GM12865 (cell line): ENCODE data around the gene NDUFS8.
A peak's percentile ranks its signal among the peaks of the same experiment; 100 is the strongest.

Experiments used
- DNase-seq: peaks from one replicate; pipeline ENCODE4 v3.0.0; 2010; ENCODE audit warnings: low read depth
- H3K4me3 ChIP-seq: 2 replicates; pipeline ENCODE4 v1.5.1; 2011; ENCODE audit warnings: mild to moderate bottlenecking, low read depth, low read length, control low read depth
- CTCF ChIP-seq: IDR thresholded peaks from 2 replicates; pipeline ENCODE4 v1.5.1; 2011; ENCODE audit warnings: low read length, control low read depth, low read depth, inconsistent platforms; ENCODE audit not compliant: insufficient read depth; ENCODE audit errors: missing control alignments

The NDUFS8 gene

GRCh38 chr11:68074584-68075352 lies 44.3 kb downstream of the NDUFS8 start:
- no peak overlapping the region for H3K4me3 ChIP-seq
- DNase-seq: no peak
- TF ChIP-seq CTCF: no peak

- DNase-seq: peak; percentile 11
- no peak overlapping the region for H3K4me3 ChIP-seq
- TF ChIP-seq CTCF: no peak
These were observed 46.0 kb downstream of the NDUFS8 start for GRCh38 chr11:68076371-68077042.

- peak; percentile 61 for DNase-seq
- H3K4me3 ChIP-seq: no peak overlapping the region
- TF ChIP-seq CTCF: no peak
These were observed 47.4 kb downstream of the NDUFS8 start for GRCh38 chr11:68077617-68078582.

GRCh38 chr11:68080860-68081259 lies 50.4 kb downstream of the NDUFS8 start:
- no peak for DNase-seq
- no peak overlapping the region for H3K4me3 ChIP-seq
- no peak for TF ChIP-seq CTCF

GRCh38 chr11:68081691-68082090 lies 51.2 kb downstream of the NDUFS8 start:
- DNase-seq: no peak
- H3K4me3 ChIP-seq: no peak overlapping the region
- no peak for TF ChIP-seq CTCF

- no peak for TF ChIP-seq CTCF
- H3K4me3 ChIP-seq: no peak overlapping the region
- no peak for DNase-seq
These were observed 52.0 kb downstream of the NDUFS8 start for GRCh38 chr11:68082481-68082880.
